SK-N-MC (cell line): ENCODE results near the gene IFFO2.

Experiments used
- EZH2 ChIP-seq: fragments of 200-600 bp; sonication (generic); IDR thresholded peaks from one replicate; pipeline ENCODE4 v1.6.1; 2017; ENCODE audit warnings: antibody characterized with exemption
- POLR2AphosphoS5 ChIP-seq: IDR thresholded peaks from 2 replicates; pipeline ENCODE4 v1.6.1; 2012; ENCODE audit warnings: mild to moderate bottlenecking, low read depth, low read length, borderline replicate concordance

DNA sequence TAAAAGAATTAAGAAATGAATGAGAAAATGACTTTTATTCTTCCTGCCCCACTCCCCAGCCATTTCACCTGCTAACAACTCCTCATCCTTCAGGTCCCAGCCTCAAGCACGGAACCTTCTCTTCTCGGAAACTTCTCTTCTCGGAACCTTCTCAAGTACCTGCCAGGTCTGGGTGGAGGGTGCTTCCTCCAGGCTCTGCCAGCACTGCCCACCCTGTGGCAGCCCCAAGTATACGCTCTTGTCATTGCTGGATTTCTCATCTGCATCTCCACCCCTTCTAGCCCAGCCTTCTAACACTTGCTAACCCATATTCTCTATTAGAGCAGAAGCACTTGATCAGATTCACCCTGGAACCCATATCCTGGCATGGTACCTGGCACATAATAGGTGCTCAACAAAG is 3.9 kb upstream of the IFFO2 start:
- TF ChIP-seq POLR2AphosphoS5 (no peak), EZH2 (no peak)
